ENCODE measurements around the gene LYZ.

The LYZ gene

DNA sequence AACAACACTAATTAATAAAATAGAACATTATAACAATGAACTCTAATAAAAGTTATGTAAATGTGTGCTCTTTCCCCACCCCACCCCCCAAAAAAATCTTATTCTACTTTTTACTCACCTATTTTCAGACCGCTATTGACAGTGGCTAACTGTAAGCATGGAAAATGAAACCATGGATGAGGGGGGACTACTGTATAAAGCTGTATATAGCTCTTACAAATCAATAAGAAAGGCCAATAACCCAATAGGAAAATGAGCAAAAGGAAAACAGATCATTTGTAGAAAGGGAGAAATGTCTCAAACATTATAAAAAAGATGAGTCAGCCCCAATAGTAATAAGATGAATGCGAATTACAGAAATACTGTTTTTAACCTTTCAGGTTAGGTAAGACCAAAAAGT, 38.7 kb downstream of the LYZ start:
- DNase-seq (ENCODE audit: low read depth, low spot score), result no peak

DNA sequence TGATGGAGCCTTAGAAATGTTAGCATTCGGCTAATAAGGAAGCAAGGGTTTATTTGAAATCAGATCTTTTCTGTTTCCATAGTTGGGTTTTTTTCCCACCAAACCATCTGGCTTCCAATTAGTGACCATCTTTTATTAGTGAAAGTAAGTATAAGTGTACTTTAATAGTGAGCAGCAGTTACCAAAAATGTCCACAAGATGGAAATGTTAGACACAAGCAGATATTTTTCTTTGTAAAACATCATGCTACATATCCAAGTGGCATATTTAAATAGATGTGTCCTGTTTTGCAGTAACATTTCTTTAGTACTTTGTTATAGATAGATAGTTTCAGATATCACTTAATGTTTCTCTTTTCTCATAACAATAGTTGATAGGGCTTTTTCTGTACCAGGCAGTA, 40.2 kb downstream of the LYZ start:
- peak; percentile 32 for DNase-seq (ENCODE audit: low read depth, low spot score)

DNA sequence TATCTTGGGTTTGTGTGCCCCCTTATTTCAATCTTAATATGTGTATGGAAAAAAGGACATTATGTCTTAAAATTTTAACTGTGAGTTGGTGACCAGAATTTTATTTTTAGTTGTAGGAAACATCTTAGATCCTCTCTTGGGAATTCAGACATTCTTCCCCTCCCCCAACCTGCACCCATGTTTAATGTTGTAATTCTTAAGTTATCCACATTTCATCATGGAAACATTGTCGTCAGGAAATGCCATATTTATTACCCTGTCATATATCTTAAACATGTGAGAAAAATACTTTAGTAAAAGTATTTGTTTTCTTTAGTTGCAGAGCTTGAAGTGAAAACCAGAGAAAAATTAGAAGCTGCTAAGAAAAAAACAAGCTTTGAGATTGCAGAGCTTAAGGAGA, 41.6 kb downstream of the LYZ start:
- DNase-seq (ENCODE audit: low read depth, low spot score), result no peak

DNA sequence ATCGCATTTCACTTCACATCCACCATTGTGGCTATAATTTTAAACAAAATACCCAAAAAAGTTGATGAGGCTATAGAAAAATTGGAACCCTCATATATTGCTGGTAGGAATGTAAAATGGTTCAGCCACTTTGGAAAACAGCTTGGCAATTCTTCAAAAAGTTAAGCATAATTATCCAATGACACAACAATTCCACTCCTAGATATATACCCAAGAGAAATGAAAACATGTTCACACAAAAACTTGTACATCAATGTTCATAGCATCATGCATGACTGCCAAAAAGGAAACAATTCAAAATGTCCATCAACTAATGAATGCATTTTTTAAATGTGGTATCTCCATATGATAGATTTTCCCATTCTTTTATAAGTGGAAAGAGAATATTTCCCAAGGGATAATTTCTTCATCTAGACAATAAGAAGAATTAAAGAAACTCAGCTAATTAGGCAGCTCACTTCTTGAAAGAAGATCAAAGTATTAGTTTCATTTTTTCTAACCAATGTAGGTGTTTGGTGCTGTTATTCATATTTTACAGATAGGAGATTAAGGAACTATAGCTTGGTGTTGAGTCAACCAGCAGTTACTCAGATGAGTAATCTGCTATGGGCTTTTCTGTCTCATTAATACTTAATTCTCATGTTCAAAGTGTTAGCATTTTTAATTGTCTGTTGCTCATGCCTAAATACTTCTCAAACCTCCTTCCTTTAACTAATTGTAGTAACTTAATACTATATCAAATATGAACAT, 44.2 kb downstream of the LYZ start:
- DNase-seq (ENCODE audit: low read depth, low spot score), result no peak

DNA sequence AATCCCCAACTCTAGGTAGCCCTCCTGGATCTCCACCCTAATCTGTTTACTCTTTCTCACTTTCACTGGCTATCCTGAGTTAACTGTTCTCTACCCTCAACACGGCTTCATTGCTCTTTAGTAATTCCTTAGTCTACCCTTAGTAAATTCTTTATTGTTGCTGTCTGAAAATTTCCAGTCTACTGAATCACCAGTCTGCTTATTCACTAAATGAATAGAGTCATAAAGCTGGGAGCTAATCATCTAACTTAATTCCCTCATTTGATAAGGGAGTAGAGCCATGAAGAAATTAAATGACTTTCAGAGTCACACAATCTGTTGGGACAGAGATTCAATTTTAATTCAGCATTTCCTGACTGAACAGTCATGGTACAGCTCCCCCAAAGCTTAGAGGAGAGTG, 47.9 kb downstream of the LYZ start:
- DNase-seq (ENCODE audit: low read depth, low spot score), result no peak

DNA sequence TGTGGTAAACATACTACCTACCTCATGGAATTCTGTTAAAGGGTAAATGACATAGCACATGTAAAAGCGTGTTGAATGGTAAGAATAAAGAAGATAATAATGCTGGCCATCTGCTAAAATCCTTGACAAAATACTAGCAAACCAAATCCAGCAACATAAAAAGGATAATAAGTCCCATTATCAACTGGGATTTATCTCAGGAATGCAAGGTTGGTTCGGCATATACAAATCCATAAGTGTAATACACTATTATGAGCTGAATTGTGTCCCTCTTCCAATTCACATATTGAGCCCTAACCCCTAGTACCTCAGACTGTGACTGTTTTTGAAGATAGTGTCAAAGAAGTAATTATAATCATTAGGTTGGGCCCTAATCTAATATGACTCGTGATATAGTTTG, 48.8 kb downstream of the LYZ start:
- no peak for DNase-seq (ENCODE audit: low read depth, low spot score)

DNA sequence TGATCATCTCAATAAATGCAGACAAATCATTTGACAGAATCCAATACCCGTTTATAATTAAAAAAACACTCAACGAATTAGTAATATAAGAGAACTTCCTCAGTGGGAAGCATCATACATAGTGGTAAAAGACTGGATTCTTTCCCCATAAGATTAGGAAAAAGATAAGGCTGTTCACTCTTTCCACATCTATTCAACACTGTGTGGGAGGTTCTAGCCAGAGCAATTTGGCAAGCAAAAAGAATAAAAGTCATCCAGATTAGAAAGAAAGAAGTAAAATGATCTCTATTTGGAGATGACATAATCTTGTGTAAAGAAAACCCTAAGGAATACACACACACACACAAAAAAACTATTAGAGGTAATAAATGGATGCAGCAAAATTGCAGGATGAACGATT, 49.8 kb downstream of the LYZ start:
- DNase-seq (ENCODE audit: low read depth, low spot score), result no peak

DNA sequence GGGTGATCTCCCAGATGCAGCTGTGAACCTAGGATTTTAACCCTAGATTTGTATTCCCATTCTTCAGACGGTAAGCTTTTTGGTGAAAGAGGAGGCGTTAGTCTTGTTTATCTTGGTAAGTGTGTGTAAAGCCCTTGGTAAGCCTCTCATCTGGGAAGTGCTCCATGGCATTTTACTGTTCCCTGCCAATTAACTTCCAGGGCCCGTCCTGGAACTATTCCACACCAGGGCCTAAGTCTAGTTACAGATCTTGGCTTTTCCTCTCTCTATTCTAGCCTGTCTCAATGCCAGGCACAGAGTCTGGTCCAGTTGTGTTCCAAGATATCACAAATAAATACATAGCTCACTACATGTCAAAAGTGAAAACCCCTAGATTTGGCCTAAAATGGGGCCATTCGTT, 53.8 kb downstream of the LYZ start:
- no peak for DNase-seq (ENCODE audit: low read depth, low spot score)
